Measurements from ENCODE around the gene TLCD2. TPM values are rescaled to one million over a fixed set of nuclear protein-coding genes. Genes with fewer than 3 reads are reported as not detected.

The TLCD2 gene
- total RNA-seq, 1 experiment from 2014 or later = 1.5 TPM

DNA sequence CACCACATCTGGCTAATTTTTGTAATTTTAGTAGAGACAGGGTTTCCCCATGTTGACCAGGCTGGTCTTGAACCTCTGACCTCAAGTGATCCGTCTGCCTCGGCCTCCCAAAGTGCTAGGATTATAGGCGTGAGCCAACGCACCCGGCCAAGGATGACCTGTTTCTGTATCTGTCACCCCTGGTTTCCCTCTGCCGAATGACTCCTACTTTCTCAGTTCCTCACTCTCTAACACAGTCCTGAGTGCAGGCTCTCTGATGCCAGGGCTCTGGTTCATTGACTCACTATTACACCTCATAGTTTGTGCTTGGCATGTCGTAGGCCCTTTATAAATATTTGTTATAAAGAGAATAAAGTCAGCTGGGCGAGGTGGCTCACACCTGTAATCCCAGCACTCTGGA lies 14.8 kb downstream of the TLCD2 start:
- H2BK15ac ChIP-seq (ENCODE audit: low read depth, low read length) = no peak overlapping the region
- no peak overlapping the region for H3K4me2 ChIP-seq (ENCODE audit: insufficient read depth, insufficient read length, low read length)
- H4K91ac ChIP-seq (ENCODE audit: insufficient read length, low read depth, low read length) = no peak overlapping the region
- no peaks in the 10 kb centered on the region for H3K79me2 ChIP-seq (ENCODE audit: insufficient read depth, low read length)
- no peaks in the 10 kb centered on the region for H4K20me1 ChIP-seq (ENCODE audit: control insufficient read depth, insufficient read depth, insufficient read length)
- no peak overlapping the region for H4K8ac ChIP-seq (replicated peaks; ENCODE audit: insufficient read length, low read depth, low read length)
- H3K18ac ChIP-seq (ENCODE audit: insufficient read length, low read depth, low read length) = no peak overlapping the region
- H3K23me2 ChIP-seq (ENCODE audit: insufficient read length, low read depth, low read length, poor library complexity, severe bottlenecking) = no peaks in the 10 kb centered on the region
- no peak for DNase-seq
- H3K27me3 Mint-ChIP-seq (ENCODE audit: low read depth) = peaks cover 2% of the 10 kb centered on the region
- no peaks in the 10 kb centered on the region for H3K4me1 Mint-ChIP-seq
- H3K9me3 Mint-ChIP-seq = peaks cover 17 to 22% of the 10 kb centered on the region in 2 experiments
- H2BK5ac ChIP-seq (ENCODE audit: insufficient read length, low read length) = no peak overlapping the region
- no peak overlapping the region for H3K27ac Mint-ChIP-seq
- H2BK12ac ChIP-seq (ENCODE audit: insufficient read length, low read depth, low read length) = no peak overlapping the region
- no peak overlapping the region for H3K4me3 Mint-ChIP-seq
- no peak overlapping the region for H3K9ac ChIP-seq (ENCODE audit: extremely low read depth, insufficient read length, low read length)
- no peak overlapping the region for H3K14ac ChIP-seq (ENCODE audit: insufficient read depth, low read length)
- H2BK20ac ChIP-seq (ENCODE audit: low read depth, low read length, poor library complexity, severe bottlenecking) = no peak overlapping the region
- TF ChIP-seq, protein P1, sequence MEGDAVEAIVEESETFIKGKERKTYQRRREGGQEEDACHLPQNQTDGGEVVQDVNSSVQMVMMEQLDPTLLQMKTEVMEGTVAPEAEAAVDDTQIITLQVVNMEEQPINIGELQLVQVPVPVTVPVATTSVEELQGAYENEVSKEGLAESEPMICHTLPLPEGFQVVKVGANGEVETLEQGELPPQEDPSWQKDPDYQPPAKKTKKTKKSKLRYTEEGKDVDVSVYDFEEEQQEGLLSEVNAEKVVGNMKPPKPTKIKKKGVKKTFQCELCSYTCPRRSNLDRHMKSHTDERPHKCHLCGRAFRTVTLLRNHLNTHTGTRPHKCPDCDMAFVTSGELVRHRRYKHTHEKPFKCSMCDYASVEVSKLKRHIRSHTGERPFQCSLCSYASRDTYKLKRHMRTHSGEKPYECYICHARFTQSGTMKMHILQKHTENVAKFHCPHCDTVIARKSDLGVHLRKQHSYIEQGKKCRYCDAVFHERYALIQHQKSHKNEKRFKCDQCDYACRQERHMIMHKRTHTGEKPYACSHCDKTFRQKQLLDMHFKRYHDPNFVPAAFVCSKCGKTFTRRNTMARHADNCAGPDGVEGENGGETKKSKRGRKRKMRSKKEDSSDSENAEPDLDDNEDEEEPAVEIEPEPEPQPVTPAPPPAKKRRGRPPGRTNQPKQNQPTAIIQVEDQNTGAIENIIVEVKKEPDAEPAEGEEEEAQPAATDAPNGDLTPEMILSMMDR (conservative IDR thresholded peaks at IDR 0.05) = no peak
- no peak overlapping the region for H2BK120ac ChIP-seq (ENCODE audit: low read depth, low read length, poor library complexity, severe bottlenecking)
- no peak overlapping the region for H3T11ph ChIP-seq (ENCODE audit: low read length)
- no peak overlapping the region for H3K23ac ChIP-seq (ENCODE audit: insufficient read length, low read depth, low read length)
- H3K79me1 ChIP-seq (ENCODE audit: insufficient read depth, low read depth, low read length, poor library complexity, severe bottlenecking) = no peaks in the 10 kb centered on the region
- no peak overlapping the region for H2AFZ ChIP-seq (ENCODE audit: low read length)
- no peaks in the 10 kb centered on the region for H3K9me3 ChIP-seq (ENCODE audit: control insufficient read depth, low read depth, low read length)
- no CpG with 5 or more reads among the region's 8 CpGs for WGBS (ENCODE audit: extremely low coverage, insufficient read length, low lambda C conversion rate)
- H3K4me1 ChIP-seq (ENCODE audit: insufficient read depth, low read length) = no peaks in the 10 kb centered on the region
- H3K27ac ChIP-seq (ENCODE audit: insufficient read length, low read depth, low read length) = no peak overlapping the region
- H3K4ac ChIP-seq (ENCODE audit: low read depth, low read length) = no peak overlapping the region
- no peak overlapping the region for H3K56ac ChIP-seq (ENCODE audit: insufficient read length, low read depth, low read length)
- H3K36me3 Mint-ChIP-seq (ENCODE audit: insufficient read depth in 1 of 3, low read depth in 3 of 3) = peaks cover 4 to 5% (median 5%) of the 10 kb centered on the region in 3 experiments; a peak in 6 of 7 replicates
- no peak overlapping the region for H4K5ac ChIP-seq (ENCODE audit: insufficient read length, low read depth, low read length)
- H2AK5ac ChIP-seq (ENCODE audit: insufficient read length, low read length) = no peak overlapping the region
- H3K27me3 ChIP-seq (ENCODE audit: insufficient read depth, low read length) = no peaks in the 10 kb centered on the region

All from H9 (cell line).